Stimulated activated effector memory CD8-positive, alpha-beta T cell treated with anti-CD3 and anti-CD28 coated beads, Interleukin-12 subunit alpha, Interleukin-12 subunit beta, amount 100 ng/mL, for 72 hours (primary cell): ENCODE results near the gene UBA1.

ENCODE experiments used
- ATAC-seq: fragments of 150-1000 bp; cut with Tn5 transposase; 2 replicates; pipeline ENCODE4 v1.10.0; 2021
- DNase-seq, 2 donors: peaks; one replicate each; pipeline ENCODE4 v3.0.0; 2021 to 2022; ENCODE audit warnings: low spot score in 2 of 2
- H3K27ac Mint-ChIP-seq: one replicate; pipeline ENCODE4 v1.8.0; 2022; ENCODE audit warnings: mild to moderate bottlenecking, mixed read lengths
- H3K36me3 Mint-ChIP-seq: one replicate; pipeline ENCODE4 v1.8.0; 2022; ENCODE audit warnings: mild to moderate bottlenecking, mixed read lengths
- H3K4me1 Mint-ChIP-seq: one replicate; pipeline ENCODE4 v1.8.0; 2022; ENCODE audit warnings: mixed read lengths
- H3K4me3 Mint-ChIP-seq: one replicate; pipeline ENCODE4 v1.8.0; 2022; ENCODE audit warnings: mild to moderate bottlenecking, mixed read lengths
- H3K9me3 Mint-ChIP-seq: one replicate; pipeline ENCODE4 v1.8.0; 2022; ENCODE audit warnings: mixed read lengths

The UBA1 gene

GRCh38 chrX:47194194-47194787, 662 bp downstream of the UBA1 start:
- Mint-ChIP-seq H3K4me1 (peaks cover 52% of the 10 kb centered on the region), H3K36me3 (peaks cover 57% of the 10 kb centered on the region), H3K27ac (peak overlapping the region; percentile 97), H3K4me3 (peak overlapping the region; percentile 97), H3K9me3 (no peaks in the 10 kb centered on the region)
- ATAC-seq (no peak), DNase-seq (peak in 1 of 2 donors; percentile 48)

GRCh38 chrX:47196098-47196497, 2.5 kb downstream of the UBA1 start:
- H3K4me1 Mint-ChIP-seq: peaks cover 44% of the 10 kb centered on the region
- peak overlapping the region; percentile 97 for H3K4me3 Mint-ChIP-seq
- DNase-seq (no peak), ATAC-seq (no peak)
- peak overlapping the region; percentile 92 for H3K27ac Mint-ChIP-seq
- H3K9me3 Mint-ChIP-seq: no peaks in the 10 kb centered on the region
- peaks cover 69% of the 10 kb centered on the region for H3K36me3 Mint-ChIP-seq

GRCh38 chrX:47197526-47197925, 3.9 kb downstream of the UBA1 start:
- ATAC-seq (no peak), DNase-seq (no peak)
- Mint-ChIP-seq H3K9me3 (no peaks in the 10 kb centered on the region), H3K36me3 (peaks cover 82% of the 10 kb centered on the region), H3K27ac (peak overlapping the region; percentile 92), H3K4me1 (peaks cover 43% of the 10 kb centered on the region), H3K4me3 (peak overlapping the region; percentile 97)

GRCh38 chrX:47198026-47198686, 4.5 kb downstream of the UBA1 start:
- H3K4me1 Mint-ChIP-seq: peaks cover 37% of the 10 kb centered on the region
- no peak for DNase-seq
- no peak overlapping the region for H3K4me3 Mint-ChIP-seq
- peak overlapping the region; percentile 71 for H3K27ac Mint-ChIP-seq
- no peaks in the 10 kb centered on the region for H3K9me3 Mint-ChIP-seq
- no peak for ATAC-seq
- peaks cover 88% of the 10 kb centered on the region for H3K36me3 Mint-ChIP-seq

DNA sequence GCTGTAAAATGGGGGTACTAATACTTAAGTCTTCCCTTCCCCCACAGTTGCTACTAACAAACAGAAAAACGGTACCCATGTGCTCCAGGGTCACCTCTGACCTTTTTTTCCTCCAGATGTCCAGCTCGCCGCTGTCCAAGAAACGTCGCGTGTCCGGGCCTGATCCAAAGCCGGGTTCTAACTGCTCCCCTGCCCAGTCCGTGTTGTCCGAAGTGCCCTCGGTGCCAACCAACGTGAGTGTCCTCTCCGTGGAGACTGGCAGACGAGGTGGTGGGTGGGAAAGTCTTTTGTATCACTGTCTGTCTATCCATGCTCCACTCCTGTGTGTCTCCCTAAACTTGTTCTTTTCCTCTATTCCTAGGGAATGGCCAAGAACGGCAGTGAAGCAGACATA, 5.1 kb downstream of the UBA1 start:
- ATAC-seq (no peak), DNase-seq (no peak)
- peaks cover 32% of the 10 kb centered on the region for H3K4me1 Mint-ChIP-seq
- peak overlapping the region; percentile 71 for H3K27ac Mint-ChIP-seq
- H3K36me3 Mint-ChIP-seq: peaks cover 90% of the 10 kb centered on the region
- H3K4me3 Mint-ChIP-seq: no peak overlapping the region
- no peaks in the 10 kb centered on the region for H3K9me3 Mint-ChIP-seq

DNA sequence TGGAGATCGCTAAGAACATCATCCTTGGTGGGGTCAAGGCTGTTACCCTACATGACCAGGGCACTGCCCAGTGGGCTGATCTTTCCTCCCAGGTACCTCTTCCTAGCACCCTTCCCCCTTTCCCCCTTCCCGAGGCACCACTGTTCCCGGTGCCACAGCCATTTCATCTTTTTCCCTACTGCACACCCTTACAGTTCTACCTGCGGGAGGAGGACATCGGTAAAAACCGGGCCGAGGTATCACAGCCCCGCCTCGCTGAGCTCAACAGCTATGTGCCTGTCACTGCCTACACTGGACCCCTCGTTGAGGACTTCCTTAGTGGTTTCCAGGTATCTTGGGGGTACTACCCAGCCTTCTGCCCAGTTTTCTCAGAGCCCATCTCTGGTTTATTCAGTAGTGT, 5.7 kb downstream of the UBA1 start:
- Mint-ChIP-seq H3K4me3 (no peak overlapping the region), H3K9me3 (no peaks in the 10 kb centered on the region), H3K36me3 (peaks cover 92% of the 10 kb centered on the region), H3K27ac (peak overlapping the region; percentile 71), H3K4me1 (peaks cover 31% of the 10 kb centered on the region)
- DNase-seq: no peak
- ATAC-seq: no peak

DNA sequence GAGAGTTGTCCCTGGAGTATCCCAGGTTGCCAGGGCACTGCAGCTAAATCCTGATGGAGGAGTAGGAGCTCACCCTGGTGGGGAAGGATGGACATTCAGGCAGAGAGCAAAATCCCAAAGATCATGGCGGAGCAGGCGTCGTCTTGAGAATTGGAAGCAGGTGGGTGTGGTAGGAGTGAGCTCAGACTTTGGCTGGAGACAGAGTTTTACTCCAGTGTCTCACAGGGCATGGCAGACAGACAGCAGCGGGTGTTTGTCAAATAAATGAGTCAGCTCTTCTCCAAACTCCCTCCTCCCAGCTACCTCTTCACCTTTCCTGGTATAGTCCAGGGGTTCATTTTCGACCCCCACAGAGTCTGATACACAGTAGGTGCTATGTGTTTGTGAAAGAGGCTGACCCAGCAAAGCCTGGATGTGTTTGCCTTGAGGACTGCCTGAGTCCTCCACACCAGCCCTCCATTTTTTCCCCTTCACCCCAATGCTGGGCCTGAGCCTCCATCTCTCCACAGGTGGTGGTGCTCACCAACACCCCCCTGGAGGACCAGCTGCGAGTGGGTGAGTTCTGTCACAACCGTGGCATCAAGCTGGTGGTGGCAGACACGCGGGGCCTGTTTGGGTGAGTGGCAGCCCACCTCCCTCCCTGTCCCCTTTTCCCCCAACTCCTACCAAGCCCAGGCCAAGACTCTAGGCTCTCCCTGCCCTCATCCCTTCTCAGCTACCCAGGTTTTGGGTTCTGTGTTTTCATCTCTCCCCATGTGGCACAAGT, 6.9 kb downstream of the UBA1 start:
- H3K9me3 Mint-ChIP-seq: no peaks in the 10 kb centered on the region
- ATAC-seq (no peak), DNase-seq (no peak)
- H3K36me3 Mint-ChIP-seq: peaks cover 97% of the 10 kb centered on the region
- H3K4me1 Mint-ChIP-seq: peaks cover 26% of the 10 kb centered on the region
- H3K4me3 Mint-ChIP-seq: no peak overlapping the region
- peak overlapping the region; percentile 14 for H3K27ac Mint-ChIP-seq

- H3K9me3 Mint-ChIP-seq: no peaks in the 10 kb centered on the region
These were observed 7.8 kb downstream of the UBA1 start for GRCh38 chrX:47201345-47201944.

DNA sequence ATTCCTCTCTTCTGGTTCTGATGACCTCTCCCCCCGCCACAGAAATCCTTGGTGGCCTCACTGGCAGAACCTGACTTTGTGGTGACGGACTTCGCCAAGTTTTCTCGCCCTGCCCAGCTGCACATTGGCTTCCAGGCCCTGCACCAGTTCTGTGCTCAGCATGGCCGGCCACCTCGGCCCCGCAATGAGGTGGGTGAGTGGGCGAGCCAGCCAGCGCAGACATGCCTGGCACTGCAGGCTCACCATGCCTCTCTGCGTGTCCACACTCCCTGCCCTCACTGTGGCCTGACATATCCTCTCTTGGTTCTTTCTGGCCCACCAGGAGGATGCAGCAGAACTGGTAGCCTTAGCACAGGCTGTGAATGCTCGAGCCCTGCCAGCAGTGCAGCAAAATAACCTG, 8.7 kb downstream of the UBA1 start:
- no peaks in the 10 kb centered on the region for H3K9me3 Mint-ChIP-seq
- no peak overlapping the region for H3K4me3 Mint-ChIP-seq
- DNase-seq: no peak
- H3K27ac Mint-ChIP-seq: no peak overlapping the region
- ATAC-seq: no peak
- H3K36me3 Mint-ChIP-seq: peaks cover 99% of the 10 kb centered on the region
- H3K4me1 Mint-ChIP-seq: peaks cover 8% of the 10 kb centered on the region

More at GRCh38 chrX:47201345-47201944, 7.8 kb downstream of the UBA1 start:
- no peak for DNase-seq
- Mint-ChIP-seq H3K36me3 (peaks cover 97% of the 10 kb centered on the region), H3K27ac (peak overlapping the region; percentile 20), H3K4me1 (peaks cover 17% of the 10 kb centered on the region), H3K4me3 (no peak overlapping the region)
- ATAC-seq: no peak

DNA sequence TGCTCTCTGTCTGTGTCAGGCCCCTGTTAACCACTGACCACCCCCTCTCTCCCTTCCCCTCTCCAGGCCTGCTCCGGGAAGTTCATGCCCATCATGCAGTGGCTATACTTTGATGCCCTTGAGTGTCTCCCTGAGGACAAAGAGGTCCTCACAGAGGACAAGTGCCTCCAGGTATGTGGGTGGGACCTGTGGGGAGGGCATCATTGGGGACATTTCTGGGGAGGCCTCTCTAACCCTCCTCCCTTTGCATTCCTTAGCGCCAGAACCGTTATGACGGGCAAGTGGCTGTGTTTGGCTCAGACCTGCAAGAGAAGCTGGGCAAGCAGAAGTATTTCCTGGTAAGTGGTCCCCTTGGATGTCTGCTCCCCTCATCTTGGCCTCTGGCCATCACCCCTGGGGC, 9.2 kb downstream of the UBA1 start:
- Mint-ChIP-seq H3K36me3 (peaks cover 99% of the 10 kb centered on the region), H3K9me3 (no peaks in the 10 kb centered on the region), H3K4me3 (no peak overlapping the region), H3K27ac (no peak overlapping the region), H3K4me1 (peaks cover 5% of the 10 kb centered on the region)
- DNase-seq: no peak
- ATAC-seq: no peak

- peak overlapping the region; percentile 72 for H3K27ac Mint-ChIP-seq
- ATAC-seq: no peak
- peaks cover 5% of the 10 kb centered on the region for H3K4me1 Mint-ChIP-seq
- H3K4me3 Mint-ChIP-seq: no peak overlapping the region
- no peaks in the 10 kb centered on the region for H3K9me3 Mint-ChIP-seq
- peaks cover 100% of the 10 kb centered on the region for H3K36me3 Mint-ChIP-seq
- DNase-seq: no peak
These were observed 11.3 kb downstream of the UBA1 start for GRCh38 chrX:47204970-47205369.

DNA sequence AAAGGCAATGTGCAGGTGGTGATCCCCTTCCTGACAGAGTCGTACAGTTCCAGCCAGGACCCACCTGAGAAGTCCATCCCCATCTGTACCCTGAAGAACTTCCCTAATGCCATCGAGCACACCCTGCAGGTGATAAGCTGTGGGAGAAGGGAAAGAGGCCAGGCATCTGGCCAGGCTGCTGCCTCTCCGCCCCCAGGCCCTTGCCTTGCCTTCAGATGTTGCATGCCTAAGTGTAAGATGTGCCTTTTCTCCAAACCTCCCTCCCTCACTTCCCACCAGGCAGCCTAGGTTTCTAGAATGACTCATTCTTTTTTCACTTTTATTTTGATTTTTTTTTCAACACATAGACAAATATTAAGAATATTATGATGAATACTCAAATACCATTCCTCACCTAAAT, 12.7 kb downstream of the UBA1 start:
- peaks cover 7% of the 10 kb centered on the region for H3K4me1 Mint-ChIP-seq
- no peaks in the 10 kb centered on the region for H3K9me3 Mint-ChIP-seq
- H3K27ac Mint-ChIP-seq: peak overlapping the region; percentile 32
- no peak overlapping the region for H3K4me3 Mint-ChIP-seq
- H3K36me3 Mint-ChIP-seq: peaks cover 100% of the 10 kb centered on the region
- DNase-seq (no peak), ATAC-seq (no peak)

- Mint-ChIP-seq H3K36me3 (peaks cover 100% of the 10 kb centered on the region), H3K9me3 (no peaks in the 10 kb centered on the region), H3K4me3 (no peak overlapping the region), H3K4me1 (peaks cover 17% of the 10 kb centered on the region), H3K27ac (no peak overlapping the region)
- no peak for ATAC-seq
- DNase-seq: no peak
These were observed 14.5 kb downstream of the UBA1 start for GRCh38 chrX:47208108-47208507.

- DNase-seq (no peak), ATAC-seq (no peak)
- no peak overlapping the region for H3K4me3 Mint-ChIP-seq
- H3K27ac Mint-ChIP-seq: no peak overlapping the region
- H3K9me3 Mint-ChIP-seq: no peaks in the 10 kb centered on the region
- peaks cover 100% of the 10 kb centered on the region for H3K36me3 Mint-ChIP-seq
- peaks cover 17% of the 10 kb centered on the region for H3K4me1 Mint-ChIP-seq
These were observed 16.0 kb downstream of the UBA1 start for GRCh38 chrX:47209508-47210238.
